Stromal cell of bone marrow (primary cell): ENCODE results near the gene TEX36.
"Not testable (repeated sequence)": the region's sequence is repeated elsewhere in the genome, so short reads cannot be mapped to it uniquely, and the experiment has no call there.

Experiments used
- DNase-seq: peaks from one replicate; pipeline ENCODE4 v3.0.0-alpha.2; 2012; ENCODE audit warnings: low read depth

Gene TEX36, protein sequence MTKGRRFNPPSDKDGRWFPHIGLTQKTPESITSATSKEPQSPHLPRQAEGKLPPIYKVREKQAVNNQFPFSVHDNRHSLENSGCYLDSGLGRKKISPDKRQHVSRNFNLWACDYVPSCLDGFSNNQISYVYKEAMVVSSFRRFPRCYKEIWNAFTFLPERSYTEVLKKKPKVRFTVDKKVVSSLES

DNA sequence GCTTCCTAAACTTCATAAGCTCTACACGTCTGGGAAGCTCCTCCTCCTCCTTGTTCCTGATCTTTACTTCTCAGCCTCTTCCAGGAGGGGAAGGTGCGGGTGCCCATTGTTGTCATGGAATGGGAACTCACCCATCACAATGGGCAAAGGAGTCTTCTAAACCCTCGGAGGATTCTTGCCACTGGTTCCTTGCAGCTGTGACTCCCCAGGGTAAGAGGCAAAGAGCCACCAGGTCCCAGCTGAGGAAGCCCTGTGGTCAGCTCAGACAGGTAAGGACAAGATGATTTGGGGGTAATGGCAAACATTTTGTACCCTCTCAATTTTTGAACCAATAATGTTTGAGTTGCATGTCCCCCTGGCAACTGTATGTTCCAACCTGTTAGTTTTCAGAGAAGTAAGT lies at the start of gene TEX36:
TEX36 (minus strand) TSS at position 101 of the 400 bp plus-strand sequence. CDS start 174 bp downstream, outside the sequence.
- no peak for DNase-seq

DNA sequence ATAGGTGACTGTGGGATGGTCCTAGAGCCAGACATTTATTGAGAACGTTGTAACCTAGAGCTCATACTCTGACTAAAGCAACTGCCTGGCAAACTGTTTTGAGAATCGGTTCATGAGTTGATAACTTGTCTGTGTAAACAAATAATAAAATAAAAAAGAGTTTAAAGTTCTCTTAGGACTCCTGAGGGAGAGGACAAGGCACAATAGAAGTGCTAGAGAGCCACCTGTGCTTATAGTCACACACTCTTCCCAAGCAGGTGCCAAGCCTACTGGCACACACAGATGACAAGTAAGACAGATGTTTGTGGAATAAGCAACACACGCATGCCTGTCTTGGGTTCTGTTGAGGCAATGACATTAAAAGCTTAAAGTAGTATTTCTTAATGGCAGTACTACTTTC lies 44.5 kb upstream of the TEX36 start:
- no peak for DNase-seq

DNA sequence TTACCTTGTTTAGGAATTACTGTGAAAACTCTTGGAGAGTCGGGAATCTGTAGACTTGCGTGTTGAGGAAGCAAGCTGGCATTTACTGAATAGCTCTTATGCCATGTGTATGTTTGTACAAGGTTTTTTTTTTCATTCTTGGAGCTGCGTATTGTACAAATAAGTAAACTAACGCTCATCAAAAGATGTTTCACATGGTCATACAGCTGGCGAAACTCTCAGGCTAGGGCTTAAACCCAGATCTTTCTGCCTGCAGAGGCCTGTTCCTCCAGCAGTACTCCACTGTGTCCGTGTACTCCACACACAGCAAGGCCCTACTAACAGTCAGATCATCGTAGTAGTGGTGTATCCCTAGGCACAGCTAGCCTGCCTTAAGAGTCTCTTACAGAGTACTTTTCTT lies 44.0 kb upstream of the TEX36 start:
- DNase-seq, result no peak

DNA sequence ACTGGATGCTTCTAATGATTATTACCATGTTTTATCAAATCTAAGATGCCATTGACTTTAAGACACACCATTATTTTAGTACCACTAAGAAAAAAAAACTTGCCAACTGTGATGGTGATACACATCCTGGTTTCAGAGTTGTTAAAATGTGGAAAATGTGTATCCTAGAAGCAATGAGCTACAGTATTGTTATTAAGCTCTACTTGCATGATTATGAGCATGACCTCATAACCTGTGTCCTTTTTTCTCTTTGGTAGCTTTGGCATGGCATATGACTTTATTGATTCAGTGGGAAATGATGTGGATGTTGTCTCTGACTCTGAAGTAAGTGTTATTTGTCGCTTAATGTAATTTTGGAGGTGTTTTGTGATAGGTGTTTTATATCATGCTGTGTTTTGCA lies 39.8 kb upstream of the TEX36 start:
- no peak for DNase-seq

DNA sequence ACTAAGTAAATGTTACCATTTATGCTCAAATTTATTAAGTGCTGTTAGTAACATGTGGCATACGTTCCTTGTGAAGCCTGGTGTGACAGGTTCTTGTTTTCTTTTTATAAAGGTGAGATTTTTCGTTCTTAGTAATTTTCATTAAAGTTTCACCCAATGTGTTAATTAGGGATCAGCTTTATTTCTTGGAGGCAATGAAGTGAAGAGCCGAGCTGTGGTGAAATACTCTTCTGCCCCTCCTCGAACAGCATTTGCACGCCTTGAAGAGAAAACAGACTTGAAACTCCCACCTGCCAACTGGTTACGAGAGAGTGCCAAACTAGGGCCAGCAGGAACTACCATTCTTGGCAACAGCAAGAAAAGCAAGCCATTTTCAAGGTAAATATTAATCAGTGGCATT lies 38.1 kb upstream of the TEX36 start:
- no peak for DNase-seq

DNA sequence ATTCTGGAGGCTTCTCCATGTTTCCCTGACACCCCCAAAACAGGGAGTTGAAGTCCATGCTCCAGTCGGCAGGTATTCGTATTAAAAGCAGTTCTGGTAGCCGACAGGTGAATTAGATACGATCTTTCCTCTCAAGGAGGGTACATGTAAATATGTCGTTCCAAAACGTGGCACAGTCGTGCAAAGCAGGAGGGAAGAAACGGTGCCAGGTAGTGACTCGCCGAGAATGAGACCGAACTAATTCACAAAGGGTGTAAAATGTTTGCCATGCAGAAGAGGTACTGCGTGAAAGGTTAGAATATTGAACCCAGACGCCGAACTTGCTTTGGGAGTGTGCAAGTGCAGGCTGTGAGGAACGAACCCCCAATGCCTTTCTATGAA lies 37.0 kb upstream of the TEX36 start:
- DNase-seq, result no peak

DNA sequence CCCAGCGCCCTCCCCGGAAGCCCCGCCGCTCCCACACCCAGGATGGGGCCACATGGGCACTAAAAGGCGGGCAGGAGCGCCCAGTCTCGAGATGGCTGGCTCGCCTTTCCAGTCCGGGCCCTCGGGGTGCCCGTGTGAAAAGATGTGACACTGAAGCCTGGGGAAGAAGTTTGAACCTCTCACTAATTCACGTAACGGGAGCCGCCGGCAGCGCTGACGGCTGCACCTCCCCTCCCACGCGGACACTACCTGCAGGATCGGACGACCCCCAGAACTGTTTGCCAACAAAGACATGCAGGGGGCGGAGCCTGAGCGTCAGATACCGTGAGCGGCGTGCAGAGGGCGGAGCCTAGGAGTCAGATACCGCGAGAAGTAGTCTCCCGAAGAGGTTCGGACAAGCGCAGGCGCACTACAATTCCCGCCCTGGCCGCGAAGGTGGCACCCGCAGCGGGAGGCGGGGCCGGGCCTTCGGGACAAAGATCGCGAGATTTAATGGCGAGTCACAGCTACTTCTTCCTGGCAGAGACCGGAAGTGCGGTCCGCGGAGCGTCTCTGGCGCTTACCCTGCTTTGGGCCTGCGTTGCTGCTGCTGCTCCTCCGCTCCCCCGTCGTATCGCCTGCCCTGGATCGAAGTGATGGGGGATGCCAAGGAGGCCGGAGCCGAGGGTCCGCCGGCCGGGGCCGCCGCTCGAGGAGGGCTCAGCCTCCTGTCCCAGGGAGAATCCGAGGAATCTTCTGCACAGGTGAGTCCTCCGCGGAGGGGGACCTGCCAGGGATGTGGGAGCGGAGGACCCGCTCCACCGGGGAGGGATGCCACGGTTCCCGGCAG lies 36.4 kb upstream of the TEX36 start, which contains the start of gene EDRF1:
EDRF1 (plus strand) TSS at position 537 of the 829 bp plus-strand sequence; CDS start at position 636, 99 bp downstream.
- DNase-seq, result peak; percentile 97

DNA sequence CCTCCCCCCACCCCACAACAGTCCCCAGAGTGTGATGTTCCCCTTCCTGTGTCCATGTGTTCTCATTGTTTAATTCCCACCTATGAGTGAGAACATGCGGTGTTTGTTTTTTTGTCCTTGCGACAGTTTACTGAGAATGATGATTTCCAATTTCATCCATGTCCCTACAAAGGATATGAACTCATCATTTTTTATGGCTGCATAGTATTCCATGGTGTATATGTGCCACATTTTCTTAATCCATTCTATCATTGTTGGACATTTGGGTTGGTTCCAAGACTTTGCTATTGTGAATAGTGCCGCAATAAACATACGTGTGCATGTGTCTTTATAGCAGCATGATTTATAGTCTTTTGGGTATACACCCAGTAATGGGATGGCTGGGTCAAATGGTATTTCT lies 31.8 kb upstream of the TEX36 start:
- not testable (repeated sequence) for DNase-seq

DNA sequence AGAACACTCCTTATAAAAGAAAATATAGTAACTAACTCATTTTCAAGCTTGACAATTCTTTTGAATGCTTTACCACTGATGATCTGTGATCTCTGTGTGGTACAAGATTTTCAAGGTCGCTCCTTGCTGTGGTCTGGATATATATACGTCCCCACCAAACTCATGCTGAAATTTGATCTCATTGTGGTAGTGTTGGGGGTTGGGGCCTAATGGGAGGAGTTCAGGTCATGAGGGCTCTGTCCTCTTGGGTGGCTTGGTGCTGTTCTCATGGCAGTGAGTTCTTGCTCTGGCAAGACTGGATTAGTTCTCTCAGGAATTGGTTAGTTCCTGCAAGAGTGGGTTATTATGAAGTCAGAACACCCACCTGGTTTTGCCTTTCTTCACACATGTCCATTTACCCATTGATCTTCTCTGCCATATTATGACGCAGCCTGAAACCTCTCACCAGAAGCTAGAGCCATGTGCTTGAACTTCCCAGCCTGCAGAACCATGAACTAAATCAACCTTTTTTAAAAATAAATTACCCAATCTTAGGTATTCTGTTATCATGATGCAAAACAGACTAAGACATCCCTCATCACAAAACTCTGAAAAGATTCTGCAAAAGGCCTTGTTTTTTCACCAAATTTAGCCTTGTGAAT lies 28.3 kb upstream of the TEX36 start:
- DNase-seq, result no peak

DNA sequence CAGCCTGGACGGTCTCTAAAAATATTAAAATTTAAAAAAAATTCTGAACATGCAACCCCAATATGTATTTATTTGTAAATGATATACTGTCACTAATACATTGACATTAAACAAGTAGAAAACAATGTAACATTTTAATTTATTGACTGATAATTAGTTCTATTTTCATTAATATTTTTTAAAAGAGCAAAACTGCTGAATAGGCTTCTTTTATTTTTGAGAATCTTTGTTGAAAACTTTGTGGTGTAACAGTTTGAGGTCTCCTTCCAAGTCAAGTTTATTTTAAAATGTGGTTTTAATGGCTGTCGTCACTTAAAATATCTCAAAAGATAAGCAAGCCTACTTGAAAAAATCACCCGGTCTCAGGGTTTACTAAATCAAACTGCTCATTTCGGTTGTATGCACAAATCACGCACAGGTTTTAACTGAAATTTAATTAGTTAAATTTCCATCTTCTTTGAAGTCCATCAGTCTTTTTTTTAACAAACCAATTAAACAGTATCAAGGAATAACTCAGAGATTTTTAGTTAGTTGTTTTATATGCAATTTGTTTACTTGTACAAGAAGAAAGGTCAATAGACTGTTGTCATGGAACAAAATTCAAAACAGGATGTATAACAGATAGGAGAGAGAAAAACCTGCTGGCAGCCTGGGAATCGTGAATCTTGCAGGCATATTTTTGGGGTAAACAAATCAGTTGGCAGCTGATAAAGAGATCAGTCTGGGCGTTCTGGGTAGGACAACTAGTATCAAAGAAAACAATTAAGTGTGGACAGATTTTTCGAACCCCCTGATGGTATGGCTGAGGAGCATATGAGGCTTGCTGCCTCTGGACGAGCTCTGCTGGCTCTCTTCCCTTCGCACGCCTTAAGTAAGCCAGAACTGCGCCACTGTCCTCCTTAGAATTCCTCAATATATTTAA lies 26.9 kb upstream of the TEX36 start:
- no peak for DNase-seq

DNA sequence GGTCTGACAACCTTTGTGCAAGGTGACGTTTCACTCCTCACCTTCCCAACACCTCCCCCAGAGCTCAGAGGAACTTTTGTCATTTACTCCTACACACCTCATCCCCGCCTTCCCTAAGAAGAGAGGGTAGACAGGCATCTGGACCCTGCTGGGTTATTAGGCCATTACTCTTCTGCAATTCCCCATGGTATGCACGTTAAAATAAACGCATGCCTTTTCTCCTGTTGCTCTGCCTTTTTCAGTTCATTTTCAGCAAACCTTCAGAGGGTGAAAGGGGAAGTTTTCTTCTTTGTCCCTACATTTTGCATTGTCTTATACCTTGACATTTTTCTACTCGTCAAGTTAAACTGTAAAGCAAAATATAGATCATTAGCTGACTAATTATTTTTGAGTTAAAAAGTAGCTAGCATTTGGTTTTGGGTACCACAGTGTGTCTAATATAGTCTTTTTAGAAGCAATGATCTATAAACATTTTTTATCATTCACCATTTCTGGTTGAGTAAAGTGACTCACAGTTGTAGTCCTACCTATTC lies 26.1 kb upstream of the TEX36 start:
- DNase-seq, result no peak

DNA sequence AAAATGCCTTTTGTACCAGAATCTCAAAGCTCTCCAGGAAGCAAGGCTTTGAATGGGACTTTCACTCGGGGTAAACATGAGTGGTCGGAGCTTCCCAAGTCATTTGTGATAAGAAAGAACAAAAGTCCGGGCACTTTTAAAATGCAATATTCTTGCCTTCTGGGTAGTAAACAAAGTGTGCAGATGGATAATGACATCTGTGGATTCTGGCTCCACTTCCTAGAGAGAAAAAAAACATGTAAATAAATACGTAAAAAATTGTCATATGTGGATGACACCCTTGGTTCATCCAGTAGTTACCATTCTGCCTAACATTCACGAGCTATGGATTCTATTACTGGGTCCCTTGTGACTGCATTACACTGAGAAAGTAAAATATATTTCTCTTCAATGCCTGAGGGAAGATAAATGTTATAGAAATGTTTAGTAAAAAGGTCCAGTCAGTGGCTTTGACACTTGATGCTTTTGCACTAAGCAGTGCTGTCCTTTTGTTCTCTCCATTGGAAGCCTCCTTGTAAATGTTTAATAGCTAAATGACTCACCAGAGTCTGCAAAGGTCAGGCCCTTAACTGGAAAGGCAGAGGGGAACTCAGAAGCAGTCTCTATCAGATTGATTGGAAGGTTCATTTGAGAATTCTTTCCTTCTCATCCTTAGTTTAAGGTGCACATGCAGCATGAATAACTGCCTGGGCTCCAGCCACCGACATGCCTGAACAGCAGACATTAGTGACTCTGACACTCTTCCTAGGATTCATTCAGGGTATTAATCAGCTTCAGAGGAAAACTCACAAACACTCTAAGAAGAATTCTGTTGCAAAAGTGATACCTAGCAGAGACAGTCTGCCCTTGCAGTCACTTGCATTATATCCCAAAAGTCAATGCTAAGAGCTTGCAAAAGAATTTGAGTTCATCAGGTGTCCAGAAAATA lies 24.8 kb upstream of the TEX36 start:
- no peak for DNase-seq

DNA sequence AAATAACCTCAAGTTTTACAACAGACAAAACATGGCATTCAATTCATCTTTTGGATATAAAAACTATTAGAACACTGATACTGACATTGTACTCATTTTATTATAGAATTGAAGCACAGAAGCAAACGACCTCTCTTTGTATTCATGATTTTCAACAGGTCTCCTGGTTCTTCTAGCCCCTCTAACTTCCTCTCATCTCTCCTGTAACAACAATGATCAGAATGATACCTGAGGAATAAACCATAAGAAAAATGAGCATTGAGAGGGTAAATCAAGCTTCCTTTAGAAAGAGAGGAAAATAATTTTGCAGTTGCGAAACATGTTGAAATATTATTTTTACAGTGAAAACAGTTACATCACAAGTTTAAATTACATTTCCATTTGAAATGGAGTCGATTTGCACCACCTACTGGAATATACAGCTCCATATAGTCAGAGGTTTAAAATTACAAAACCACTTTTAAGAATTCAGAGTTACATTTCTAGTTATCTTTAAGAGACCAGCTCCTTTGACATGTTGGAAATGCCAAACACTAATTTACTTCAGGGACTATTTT lies 17.5 kb upstream of the TEX36 start:
- DNase-seq, result no peak

DNA sequence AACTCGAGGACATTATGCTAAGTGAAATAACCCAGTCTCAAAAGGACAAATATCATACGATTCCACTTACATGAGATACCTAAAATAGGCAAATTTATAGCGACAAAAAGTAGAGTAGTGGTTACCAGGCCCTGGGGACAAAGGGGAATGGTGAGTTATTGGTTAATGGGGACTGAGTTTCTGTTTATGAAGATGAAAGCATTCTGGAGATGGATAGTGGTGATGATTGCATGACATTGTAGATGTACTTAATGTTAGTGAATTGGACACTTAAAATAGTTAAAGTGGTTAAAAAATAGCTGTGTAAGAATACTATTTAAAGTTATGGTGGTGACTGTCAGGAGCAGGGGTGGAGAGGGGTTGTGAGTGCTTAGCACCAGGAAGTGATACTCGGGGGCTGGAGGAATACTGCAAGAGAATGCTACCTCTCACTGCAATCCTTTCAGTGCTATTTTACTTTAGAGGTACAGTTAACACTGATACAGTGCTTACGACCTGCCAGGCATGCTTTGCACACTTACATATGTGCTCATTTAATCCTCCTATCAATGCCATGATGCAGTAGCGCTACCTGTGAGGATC lies 16.7 kb upstream of the TEX36 start:
- DNase-seq, result no peak

DNA sequence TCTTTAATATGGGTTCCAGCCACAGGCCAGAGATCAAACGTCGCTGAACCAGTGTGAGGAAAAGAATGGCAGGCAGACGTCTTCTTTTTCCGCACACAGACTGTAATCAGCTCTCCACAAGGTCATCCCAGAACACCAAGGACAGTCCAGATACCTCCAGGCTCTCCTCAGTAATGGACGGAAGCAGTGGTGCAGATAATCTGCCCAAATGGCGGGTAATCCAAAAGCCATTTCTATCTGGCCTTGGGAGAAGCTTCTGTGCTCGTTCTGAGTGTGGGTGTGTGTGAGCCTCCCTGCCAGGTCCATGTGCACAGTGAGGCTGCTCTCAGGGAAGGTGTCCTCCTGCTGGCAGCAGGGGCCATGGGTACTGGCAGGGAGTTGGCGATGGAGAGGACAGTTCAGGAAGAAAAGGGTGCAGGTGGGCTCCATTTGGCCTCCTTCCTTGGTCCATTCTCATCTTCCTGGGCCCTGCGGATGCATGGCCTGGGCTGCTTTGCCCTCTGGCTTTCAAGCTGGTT lies 15.6 kb upstream of the TEX36 start:
- DNase-seq, result no peak

DNA sequence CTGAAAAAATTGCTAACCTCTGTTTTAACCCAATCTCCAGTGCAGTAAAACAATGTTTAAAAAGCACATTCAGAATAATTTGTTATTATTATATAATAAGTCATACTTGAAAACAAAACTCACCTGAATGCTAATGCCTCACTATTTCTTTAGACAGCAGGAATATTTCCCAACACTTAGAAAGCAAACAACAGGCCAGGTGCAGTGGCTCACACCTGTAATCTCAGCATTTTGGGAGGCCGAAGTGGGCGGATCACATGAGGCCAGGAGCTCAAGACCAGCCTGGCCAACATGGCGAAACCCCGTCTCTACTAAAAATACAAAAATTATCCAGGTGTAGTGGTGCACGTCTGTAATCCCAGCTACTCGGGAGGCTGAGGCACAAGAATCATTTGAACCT lies 13.9 kb upstream of the TEX36 start:
- not testable (repeated sequence) for DNase-seq

DNA sequence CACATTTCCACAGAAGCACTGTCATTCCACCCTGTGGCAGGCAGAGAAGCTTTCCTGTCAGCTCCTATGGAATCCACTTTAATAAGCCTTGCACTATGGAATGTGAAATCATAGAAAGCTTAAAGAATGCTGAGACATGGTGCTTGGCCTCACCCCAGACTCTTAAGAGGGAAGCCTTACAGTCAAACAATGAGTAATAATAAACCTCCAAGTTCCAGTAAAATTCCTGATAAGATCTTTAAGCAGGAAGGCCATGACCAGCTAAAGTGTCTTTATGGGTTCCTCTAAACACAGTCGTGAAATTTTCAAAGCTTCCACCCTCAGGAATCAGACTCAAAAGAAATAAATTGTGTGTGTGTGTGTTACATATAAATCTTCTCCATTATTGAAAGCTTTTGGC lies 11.9 kb upstream of the TEX36 start:
- peak; percentile 77 for DNase-seq

DNA sequence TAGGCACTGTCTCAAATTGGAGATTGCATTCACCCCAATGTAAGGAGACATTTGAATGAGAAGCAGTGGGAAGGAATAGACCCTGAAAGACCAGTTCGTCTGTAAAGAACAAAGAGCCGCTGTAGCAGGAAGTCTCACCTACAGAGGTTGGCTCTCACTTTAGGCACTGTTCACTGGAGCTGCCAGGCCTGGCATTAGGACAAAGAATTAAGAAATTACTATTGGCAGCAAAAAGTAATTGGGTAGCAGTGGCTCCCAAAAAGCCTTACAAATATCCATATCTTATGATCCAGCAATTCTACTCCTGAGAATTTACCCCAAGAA lies 10.5 kb upstream of the TEX36 start:
- DNase-seq, result no peak

DNA sequence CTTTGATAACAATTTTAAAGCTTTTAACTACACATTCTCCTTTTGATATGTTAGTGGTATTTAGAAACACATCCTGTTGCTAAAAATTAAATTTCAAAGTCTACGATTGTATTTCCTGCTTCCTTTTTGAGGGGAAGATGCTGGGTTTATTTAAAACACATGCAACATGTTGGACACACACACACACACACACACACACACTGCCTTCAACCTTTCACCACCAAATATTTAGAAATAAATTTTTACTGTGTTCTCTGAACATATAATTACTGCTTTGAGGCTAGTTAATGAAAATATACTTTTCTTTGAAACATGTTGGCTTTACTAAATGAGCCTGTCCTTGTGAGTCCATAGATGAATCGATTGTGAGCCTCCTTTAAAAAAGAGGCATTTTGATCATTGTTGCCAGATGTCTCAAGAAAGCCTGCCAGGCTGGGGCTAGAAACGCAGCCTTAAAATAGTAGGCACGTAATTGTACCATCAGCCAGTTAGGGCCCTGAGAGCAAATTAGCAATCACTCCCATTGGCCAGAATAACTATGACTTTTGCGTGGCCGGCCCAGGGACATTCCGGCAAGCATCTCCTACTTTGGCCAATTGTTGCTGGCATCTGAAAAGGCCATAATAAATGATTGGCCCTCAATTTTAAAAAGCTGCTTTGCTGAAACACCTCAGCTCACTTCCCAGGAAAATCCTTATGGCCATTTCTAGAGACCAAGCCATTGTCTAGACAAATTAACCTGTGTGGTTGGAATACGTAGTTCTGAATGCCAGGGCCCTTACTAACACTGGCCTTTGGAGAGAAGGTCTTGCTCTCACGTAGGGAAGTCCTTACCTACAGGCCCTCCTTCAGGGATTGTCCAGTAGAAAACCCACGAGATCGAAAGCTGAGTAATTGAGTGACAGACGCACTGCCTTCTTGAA lies 9.9 kb upstream of the TEX36 start:
- no peak for DNase-seq
